Left kidney (tissue), 8 donors: ENCODE results near the gene CT45A9. TPM values are rescaled to one million over a fixed set of nuclear protein-coding genes. Genes with fewer than 3 reads are reported as not detected.
"Not testable (repeated sequence)": the region's sequence is repeated elsewhere in the genome, so short reads cannot be mapped to it uniquely, and the experiment has no call there.

Experiments
- DNase-seq: peaks from one replicate; pipeline ENCODE4 v3.0.0-alpha.2; 2013
- long read RNA-seq, 8 donors: transcript quantifications; one replicate each; lab custom pipeline, GENCODE V29; 2026
- polyA plus RNA-seq: library from polyadenylated mRNA; unstranded; fragments of 120-200 nt; gene quantifications from one replicate; pipeline ENCODE4 v1.2.1, GENCODE V29; 2013; ENCODE audit not compliant: insufficient read length

Gene CT45A9, protein sequence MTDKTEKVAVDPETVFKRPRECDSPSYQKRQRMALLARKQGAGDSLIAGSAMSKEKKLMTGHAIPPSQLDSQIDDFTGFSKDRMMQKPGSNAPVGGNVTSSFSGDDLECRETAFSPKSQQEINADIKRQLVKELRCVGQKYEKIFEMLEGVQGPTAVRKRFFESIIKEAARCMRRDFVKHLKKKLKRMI
- polyA plus RNA-seq, result not detected
- long read RNA-seq, donor 1, result 0 reads
- long read RNA-seq, donor 2, result 0 reads
- long read RNA-seq, donor 3, result 0 reads
- long read RNA-seq, donor 4, result 0 reads
- long read RNA-seq, donor 5, result 0 reads
- long read RNA-seq, donor 6, result 0 reads
- long read RNA-seq, donor 7, result 0 reads
- long read RNA-seq, donor 8, result 0 reads

DNA sequence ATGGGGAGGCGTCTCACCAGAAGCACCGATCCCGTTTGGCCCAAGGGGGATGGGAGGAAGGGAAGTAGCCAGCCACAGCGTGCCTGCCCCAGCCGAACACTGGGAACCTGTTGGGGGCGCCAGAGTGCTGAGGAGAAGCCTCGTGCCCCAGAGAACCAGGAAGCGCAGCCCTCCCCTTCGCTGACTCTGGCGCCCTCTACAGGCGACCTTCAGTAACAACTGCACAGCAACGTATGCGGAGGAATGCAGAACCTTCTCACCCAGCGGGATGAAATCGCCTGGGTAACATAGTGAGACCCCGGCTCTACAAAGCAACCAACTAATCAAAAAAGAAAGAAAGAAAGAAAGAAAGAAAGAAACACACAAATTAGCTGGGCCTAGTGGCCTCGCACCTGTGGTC, at the start of gene CT45A9:
TSS of gene CT45A9 (minus strand) at position 101 of the 400 bp plus-strand sequence. CDS start 3,751 bp downstream, outside the sequence.
- not testable (repeated sequence) for DNase-seq

GRCh38 chrX:135920516-135920915, 48.9 kb upstream of the CT45A9 start:
- DNase-seq, result not testable (repeated sequence)

GRCh38 chrX:135914404-135914803, 42.8 kb upstream of the CT45A9 start:
- no peak for DNase-seq

DNA sequence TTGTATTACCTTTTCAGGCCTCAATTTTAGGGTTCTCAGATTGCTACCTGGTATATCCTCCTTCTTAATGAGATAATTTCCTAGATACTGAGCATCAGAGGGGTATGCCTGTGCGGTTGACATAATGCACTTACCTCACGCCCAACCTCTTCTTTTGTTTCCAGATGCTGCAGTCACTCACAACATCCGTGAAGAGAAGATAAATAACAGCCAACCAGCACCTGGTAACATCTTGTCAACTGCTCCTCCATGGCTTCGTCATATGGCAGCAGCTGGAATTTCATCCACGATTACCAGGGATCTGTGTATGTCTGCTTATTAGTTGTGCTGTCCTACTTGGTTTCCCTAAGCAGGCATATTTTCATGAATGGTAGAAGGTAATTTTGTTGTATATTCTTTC, 38.6 kb upstream of the CT45A9 start:
- no peak for DNase-seq

GRCh38 chrX:135893294-135893817, 21.7 kb upstream of the CT45A9 start, which contains the start of the genes CT45A10 and SAGE1:
Gene CT45A10, minus strand, starts transcription at chrX:135893444. Its CDS starts 8,100 bp downstream, at chrX:135885344.
Gene SAGE1, plus strand, starts transcription at chrX:135893716. Its CDS starts 2,527 bp downstream, at chrX:135896243.
- no peak for DNase-seq

DNA sequence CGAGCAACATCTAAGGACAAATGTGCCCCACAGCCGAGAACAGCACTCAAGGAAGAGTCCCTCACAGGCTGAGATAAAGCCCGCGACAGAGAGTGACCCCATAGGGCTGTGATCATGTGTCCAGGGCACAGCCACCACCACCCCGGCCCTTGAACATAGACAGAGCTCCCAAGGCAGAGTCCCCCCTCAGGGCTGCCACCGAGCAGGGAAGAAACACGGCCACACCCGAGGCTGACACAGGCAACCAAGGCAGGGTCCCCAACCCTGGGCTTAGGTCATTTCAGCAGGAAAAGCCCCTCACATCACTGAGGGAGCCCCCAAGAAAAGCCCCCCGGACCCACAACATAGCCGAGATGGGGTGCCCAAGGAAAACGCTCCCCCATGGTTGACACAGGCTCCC, 21.2 kb upstream of the CT45A9 start:
- DNase-seq, result no peak

- DNase-seq, result no peak
These were observed 18.5 kb upstream of the CT45A9 start for GRCh38 chrX:135890087-135890585.

DNA sequence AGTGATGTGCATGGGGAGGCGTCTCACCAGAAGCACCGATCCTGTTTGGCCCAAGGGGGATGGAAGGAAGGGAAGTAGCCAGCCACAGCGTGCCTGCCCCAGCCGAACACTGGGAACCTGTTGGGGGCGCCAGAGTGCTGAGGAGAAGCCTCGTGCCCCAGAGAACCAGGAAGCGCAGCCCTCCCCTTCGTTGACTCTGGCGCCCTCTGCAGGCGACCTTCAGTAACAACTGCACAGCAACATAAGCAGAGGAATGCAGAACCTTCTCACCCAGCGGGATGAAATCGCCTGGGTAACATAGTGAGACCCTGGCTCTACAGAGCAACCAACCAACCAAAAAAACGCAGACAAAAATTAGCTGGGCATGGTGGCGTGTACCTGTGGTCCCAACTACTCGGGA, 17.4 kb upstream of the CT45A9 start:
- DNase-seq, result not testable (repeated sequence)

DNA sequence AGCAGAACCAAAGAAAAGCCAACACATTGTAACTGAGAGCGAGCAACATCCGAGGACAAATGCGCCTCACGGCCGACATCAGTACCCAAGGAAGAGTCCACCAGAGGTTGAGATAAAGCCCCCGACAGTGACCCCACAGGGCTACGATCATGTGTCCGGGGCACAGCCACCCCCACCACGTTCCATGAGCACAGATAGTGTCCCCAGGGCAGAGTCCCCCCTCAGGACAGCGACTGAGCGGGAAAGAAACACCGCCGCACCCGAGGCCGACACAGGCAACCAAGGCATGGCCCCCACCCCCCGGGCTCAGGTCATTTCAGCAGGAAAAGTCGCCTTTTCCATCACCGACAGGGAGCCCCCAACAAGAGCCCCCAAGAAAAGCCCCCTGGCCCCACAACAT, 16.6 kb upstream of the CT45A9 start:
- not testable (repeated sequence) for DNase-seq

DNA sequence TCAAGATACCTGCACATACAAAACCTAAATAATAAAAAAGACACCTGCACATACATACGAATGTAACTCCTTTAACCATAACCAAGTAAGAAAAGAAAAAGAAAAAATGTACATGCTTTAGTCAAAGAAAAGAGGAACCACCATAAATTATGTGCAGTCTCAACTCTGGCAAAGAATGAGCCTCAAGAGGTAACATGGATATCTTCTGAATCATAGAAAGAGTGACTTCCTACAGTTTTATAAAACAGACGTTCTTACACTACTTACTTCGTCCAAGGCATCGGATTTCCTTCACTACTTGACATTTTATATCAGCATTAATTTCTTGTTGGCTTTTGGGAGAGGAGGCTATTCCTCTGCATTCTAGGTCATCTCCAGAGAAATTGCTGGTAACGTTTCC, 11.1 kb upstream of the CT45A9 start:
- DNase-seq, result not testable (repeated sequence)

GRCh38 chrX:135854438-135854837, 17.2 kb downstream of the CT45A9 start, which contains the start of gene CT45A8:
Gene CT45A8, minus strand, starts transcription at chrX:135854538. Its CDS starts 3,755 bp downstream, at chrX:135850783.
- DNase-seq, result not testable (repeated sequence)

DNA sequence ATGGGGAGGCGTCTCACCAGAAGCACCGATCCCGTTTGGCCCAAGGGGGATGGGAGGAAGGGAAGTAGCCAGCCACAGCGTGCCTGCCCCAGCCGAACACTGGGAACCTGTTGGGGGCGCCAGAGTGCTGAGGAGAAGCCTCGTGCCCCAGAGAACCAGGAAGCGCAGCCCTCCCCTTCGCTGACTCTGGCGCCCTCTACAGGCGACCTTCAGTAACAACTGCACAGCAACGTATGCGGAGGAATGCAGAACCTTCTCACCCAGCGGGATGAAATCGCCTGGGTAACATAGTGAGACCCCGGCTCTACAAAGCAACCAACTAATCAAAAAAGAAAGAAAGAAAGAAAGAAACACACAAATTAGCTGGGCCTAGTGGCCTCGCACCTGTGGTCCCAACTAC, 34.4 kb downstream of the CT45A9 start, which contains the start of gene CT45A7:
TSS of gene CT45A7 (minus strand) at position 101 of the 400 bp plus-strand sequence. CDS start 3,747 bp downstream, outside the sequence.
- DNase-seq, result not testable (repeated sequence)

DNA sequence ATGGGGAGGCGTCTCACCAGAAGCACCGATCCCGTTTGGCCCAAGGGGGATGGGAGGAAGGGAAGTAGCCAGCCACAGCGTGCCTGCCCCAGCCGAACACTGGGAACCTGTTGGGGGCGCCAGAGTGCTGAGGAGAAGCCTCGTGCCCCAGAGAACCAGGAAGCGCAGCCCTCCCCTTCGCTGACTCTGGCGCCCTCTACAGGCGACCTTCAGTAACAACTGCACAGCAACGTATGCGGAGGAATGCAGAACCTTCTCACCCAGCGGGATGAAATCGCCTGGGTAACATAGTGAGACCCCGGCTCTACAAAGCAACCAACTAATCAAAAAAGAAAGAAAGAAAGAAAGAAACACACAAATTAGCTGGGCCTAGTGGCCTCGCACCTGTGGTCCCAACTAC, 51.7 kb downstream of the CT45A9 start, which contains the start of gene CT45A2:
TSS of gene CT45A2 (minus strand) at position 101 of the 400 bp plus-strand sequence. CDS start 3,747 bp downstream, outside the sequence.
- not testable (repeated sequence) for DNase-seq

Other genes starting within 250 kb of the CT45A9 start
- not detected for gene CT45A1, start 158.2 kb downstream of the CT45A9 start, polyA plus RNA-seq
- gene CT45A3, start 103.6 kb downstream of the CT45A9 start, polyA plus RNA-seq, result not detected
- not detected for gene CT45A5, start 86.3 kb downstream of the CT45A9 start, polyA plus RNA-seq
- gene CT45A6, start 69.0 kb downstream of the CT45A9 start, polyA plus RNA-seq, result not detected
- not detected for gene CT45A2, start 51.8 kb downstream of the CT45A9 start, polyA plus RNA-seq
- not detected for gene CT45A7, start 34.5 kb downstream of the CT45A9 start, polyA plus RNA-seq
- gene CT45A8, start 17.3 kb downstream of the CT45A9 start, polyA plus RNA-seq, result not detected
- gene CT45A10, start 21.6 kb upstream of the CT45A9 start, polyA plus RNA-seq, result not detected
- not detected for gene SAGE1, start 21.9 kb upstream of the CT45A9 start, polyA plus RNA-seq
- gene MMGT1, start 102.2 kb upstream of the CT45A9 start, polyA plus RNA-seq, result 30.7 TPM
- gene SLC9A6, start 113.6 kb upstream of the CT45A9 start, polyA plus RNA-seq, result 17.7 TPM